IMR-90 (cell line): ENCODE data around the gene PACSIN2. TPM values are rescaled to one million over a fixed set of nuclear protein-coding genes. Genes with fewer than 3 reads are reported as not detected.

Experiments used
- ATAC-seq: fragments of 200-7000 bp; cut with Tn5 transposase; 2 replicates; pipeline ENCODE4 v1.9.1; 2020; ENCODE audit warnings: low read depth, mild to moderate bottlenecking, moderate library complexity
- BruUV-seq: library from RNA; stranded (reverse); fragments of 400-500 nt; replicated peaks from 2 replicates; lab custom pipeline; 2021; lab: Mats Ljungman, UMichigan
- CTCF ChIA-PET: fragments of 300-600 bp; formaldehyde crosslinking; extraction: SDS; loops from one replicate; lab custom pipeline; 2021; ENCODE audit warnings: antibody characterized with exemption; lab: Yijun Ruan, JAX
- POLR2A ChIA-PET: fragments of 300-600 bp; sonication (Branson Sonifier 250); formaldehyde crosslinking; loops from one replicate; lab custom pipeline; 2022; ENCODE audit warnings: antibody characterized with exemption; ENCODE audit not compliant: unreplicated experiment; lab: Charles Lee
- DNase-seq: peaks from one replicate; pipeline ENCODE4 v3.0.0; 2013
- H2AFZ ChIP-seq: replicated peaks from 2 replicates; pipeline ENCODE3; 2013; ENCODE audit warnings: low read length, mild to moderate bottlenecking; ENCODE audit not compliant: poor library complexity
- H2AK5ac ChIP-seq: 2 replicates; pipeline ENCODE4 v1.6.1; 2013; ENCODE audit warnings: low read depth, low read length, inconsistent platforms
- H2AK9ac ChIP-seq: replicated peaks from 2 replicates; pipeline ENCODE3; 2013; ENCODE audit warnings: mild to moderate bottlenecking, low read depth, low read length, moderate library complexity; ENCODE audit not compliant: poor library complexity
- H2BK120ac ChIP-seq: 2 replicates; pipeline ENCODE4 v1.6.1; 2013; ENCODE audit warnings: low read depth, low read length, inconsistent platforms
- H2BK15ac ChIP-seq: 3 replicates; pipeline ENCODE4 v1.6.1; 2013; ENCODE audit warnings: low read depth, low read length, inconsistent platforms
- H2BK20ac ChIP-seq: 2 replicates; pipeline ENCODE4 v1.6.1; 2013; ENCODE audit warnings: low read depth, mild to moderate bottlenecking, inconsistent platforms, low read length, moderate library complexity
- H2BK5ac ChIP-seq: 2 replicates; pipeline ENCODE4 v1.6.1; 2013; ENCODE audit warnings: mild to moderate bottlenecking, low read depth, low read length, inconsistent platforms; ENCODE audit not compliant: poor library complexity, severe bottlenecking
- H3K14ac ChIP-seq: replicated peaks from 2 replicates; pipeline ENCODE4 v1.6.1; 2013; ENCODE audit warnings: low read depth, low read length, inconsistent platforms
- H3K18ac ChIP-seq: 2 replicates; pipeline ENCODE4 v1.6.1; 2013; ENCODE audit warnings: low read depth, low read length, control low read depth
- H3K23ac ChIP-seq: 2 replicates; pipeline ENCODE4 v1.6.1; 2013; ENCODE audit warnings: low read depth, low read length, inconsistent platforms
- H3K27ac ChIP-seq: 2 replicates; pipeline ENCODE4 v1.5.1; 2013; ENCODE audit warnings: mild to moderate bottlenecking, control low read depth, low read length; ENCODE audit not compliant: insufficient read depth
- H3K27me3 ChIP-seq: 2 replicates; pipeline ENCODE4 v1.6.1; 2013; ENCODE audit warnings: low read length; ENCODE audit not compliant: control insufficient read depth, insufficient read depth
- H3K36me3 ChIP-seq: 2 replicates; pipeline ENCODE4 v1.6.1; 2013; ENCODE audit warnings: low read length, mixed read lengths; ENCODE audit not compliant: control insufficient read depth, insufficient read depth
- H3K4ac ChIP-seq: 2 replicates; pipeline ENCODE4 v1.6.1; 2013; ENCODE audit warnings: low read depth, low read length, inconsistent platforms
- H3K4me1 ChIP-seq: 2 replicates; pipeline ENCODE4 v1.6.1; 2013; ENCODE audit warnings: low read length, mixed read lengths; ENCODE audit not compliant: control insufficient read depth, insufficient read depth
- H3K4me2 ChIP-seq: 2 replicates; pipeline ENCODE4 v1.6.1; 2013; ENCODE audit warnings: low read depth, mild to moderate bottlenecking, control low read depth, low read length, moderate library complexity
- H3K4me3 ChIP-seq: 2 replicates; pipeline ENCODE4 v1.5.1; 2013; ENCODE audit warnings: low read depth, mild to moderate bottlenecking, control low read depth, low read length, moderate library complexity; ENCODE audit not compliant: insufficient read depth
- H3K56ac ChIP-seq: 2 replicates; pipeline ENCODE4 v1.6.1; 2013; ENCODE audit warnings: low read length, inconsistent platforms; ENCODE audit not compliant: insufficient read depth; ENCODE audit errors: extremely low read depth
- H3K79me1 ChIP-seq, 2 experiments: 2 replicates each; pipeline ENCODE4 v1.6.1; 2013; ENCODE audit warnings: low read length in 2 of 2, inconsistent platforms in 1 of 2, low read depth in 1 of 2
- H3K9ac ChIP-seq: 2 replicates; pipeline ENCODE4 v1.6.1; 2013; ENCODE audit warnings: low read depth, low read length, control low read depth
- H3K9me1 ChIP-seq: 2 replicates; pipeline ENCODE4 v1.6.1; 2013; ENCODE audit warnings: low read length, inconsistent platforms; ENCODE audit not compliant: insufficient read depth
- H3K9me3 ChIP-seq: 2 replicates; pipeline ENCODE4 v1.6.1; 2013; ENCODE audit warnings: low read length; ENCODE audit not compliant: control insufficient read depth, insufficient read depth
- H4K20me1 ChIP-seq: 2 replicates; pipeline ENCODE4 v1.6.1; 2013; ENCODE audit warnings: low read length, inconsistent platforms; ENCODE audit not compliant: insufficient read depth
- H4K5ac ChIP-seq: 2 replicates; pipeline ENCODE4 v1.6.1; 2013; ENCODE audit warnings: mild to moderate bottlenecking, low read depth, low read length, control low read depth
- H4K8ac ChIP-seq, 2 experiments: 2 replicates each; pipeline ENCODE4 v1.6.1; 2013; ENCODE audit warnings: low read depth in 2 of 2, low read length in 2 of 2, control low read depth in 1 of 2, inconsistent platforms in 1 of 2
- H4K91ac ChIP-seq: 2 replicates; pipeline ENCODE4 v1.6.1; 2013; ENCODE audit warnings: low read depth, low read length, inconsistent platforms; ENCODE audit not compliant: insufficient read depth
- BHLHE40 ChIP-seq: fragments of 150-350 bp; IDR thresholded peaks from 2 replicates; pipeline ENCODE4 v1.6.1; 2016; ENCODE audit warnings: mild to moderate bottlenecking, low read depth, low read length
- CEBPB ChIP-seq: IDR thresholded peaks from 2 replicates; pipeline ENCODE4 v1.6.1; 2012; ENCODE audit warnings: low read depth, low read length, improper control_type of control experiment
- CHD1 ChIP-seq: IDR thresholded peaks from 2 replicates; pipeline ENCODE4 v1.6.1; 2012; ENCODE audit warnings: low read depth, low read length, improper control_type of control experiment
- FOS ChIP-seq: fragments of 150-350 bp; IDR thresholded peaks from 2 replicates; pipeline ENCODE4 v1.6.1; 2016; ENCODE audit warnings: low read depth, low read length
- MAFK ChIP-seq: IDR thresholded peaks from 2 replicates; pipeline ENCODE4 v1.6.1; 2012; ENCODE audit warnings: low read depth, low read length, improper control_type of control experiment
- MAZ ChIP-seq: IDR thresholded peaks from 2 replicates; pipeline ENCODE4 v1.6.1; 2012; ENCODE audit warnings: low read depth, mild to moderate bottlenecking, low read length, improper control_type of control experiment, moderate library complexity, borderline replicate concordance
- MXI1 ChIP-seq: IDR thresholded peaks from 2 replicates; pipeline ENCODE4 v1.6.1; 2012; ENCODE audit warnings: low read depth, mild to moderate bottlenecking, low read length, moderate library complexity, borderline replicate concordance
- NFE2L2 ChIP-seq: fragments of 150-350 bp; IDR thresholded peaks from 2 replicates; pipeline ENCODE4 v1.6.1; 2016; ENCODE audit warnings: low read depth, mild to moderate bottlenecking, low read length
- POLR2A ChIP-seq: IDR thresholded peaks from 2 replicates; pipeline ENCODE4 v1.6.1; 2012; ENCODE audit warnings: mild to moderate bottlenecking, low read depth, low read length
- RAD21 ChIP-seq: IDR thresholded peaks from 2 replicates; pipeline ENCODE4 v1.6.1; 2012; ENCODE audit warnings: low read length, improper control_type of control experiment
- RCOR1 ChIP-seq: IDR thresholded peaks from 2 replicates; pipeline ENCODE4 v1.6.1; 2012; ENCODE audit warnings: mild to moderate bottlenecking, low read length, improper control_type of control experiment; ENCODE audit not compliant: insufficient replicate concordance
- RFX5 ChIP-seq: IDR thresholded peaks from 2 replicates; pipeline ENCODE4 v1.8.0; 2012; ENCODE audit warnings: low read depth, mild to moderate bottlenecking, low read length, moderate library complexity
- SMC3 ChIP-seq: fragments of 150-350 bp; IDR thresholded peaks from 2 replicates; pipeline ENCODE4 v1.6.1; 2016; ENCODE audit warnings: low read depth, mild to moderate bottlenecking, antibody characterized with exemption, low read length, moderate library complexity
- WGBS, 2 experiments: methylation state at CpG; one replicate each; pipeline versions ENCODE4 v1.1.5 to v1.1.7; 2013; ENCODE audit warnings: missing lambda C conversion rate in 2 of 2; ENCODE audit not compliant: insufficient read length in 1 of 2; ENCODE audit errors: extremely low coverage in 2 of 2; 5-methylcytosine and 5-hydroxymethylcytosine counted together
- dilution Hi-C: fragments of 300-500 bp; cut with HindIII; formaldehyde crosslinking; loops from one replicate; pipeline ENCODE4 v1.14.3; 2018; ENCODE audit warnings: low sequenced_read_pairs; ENCODE audit not compliant: unreplicated experiment
- in situ Hi-C: fragments of 300-500 bp; cut with MboI; formaldehyde crosslinking; loops from 3 replicates; pipeline ENCODE4 v1.14.3; 2019; ENCODE audit warnings: low sequenced_read_pairs, inconsistent platforms, mixed read lengths
- intact Hi-C: fragments of 100-400 bp; cut with micrococcal nuclease; formaldehyde crosslinking; loops from 2 replicates; pipeline ENCODE4 v1.10.0; 2022
- polyA plus RNA-seq, 3 experiments: library from polyadenylated mRNA; depleted of rRNA; stranded (reverse); fragments of >200 nt; gene quantifications; 2 replicates each; pipeline ENCODE4 v1.2.3, GENCODE V29; 2012; ENCODE audit warnings: low replicate concordance in 1 of 3
- total RNA-seq: library from RNA; depleted of rRNA; stranded (reverse); fragments of >200 nt; gene quantifications from 2 replicates; pipeline ENCODE4 v1.2.3, GENCODE V29; 2012
- TF ChIP-seq, protein P1 (sequence below): fragments of 150-350 bp; IDR thresholded peaks from 2 replicates; pipeline ENCODE4 v1.6.1; 2016; ENCODE audit warnings: low read depth, mild to moderate bottlenecking, low read length, moderate library complexity, borderline replicate concordance
- TF ChIP-seq, protein P2 (sequence below): conservative IDR thresholded peaks from 2 replicates; pipeline ENCODE4 v1.5.1; 2012; ENCODE audit warnings: mild to moderate bottlenecking, low read depth, low read length, improper control_type of control experiment
- TF ChIP-seq, protein P3 (sequence below): fragments of 150-350 bp; IDR thresholded peaks from 2 replicates; pipeline ENCODE4 v1.6.1; 2017; ENCODE audit warnings: mild to moderate bottlenecking, antibody characterized with exemption, low read length, low read depth

The PACSIN2 gene
- total and polyA plus RNA-seq, 2 of the 4 experiments (the other 2 are of a cell fraction) = 85.0 to 118 TPM

DNA sequence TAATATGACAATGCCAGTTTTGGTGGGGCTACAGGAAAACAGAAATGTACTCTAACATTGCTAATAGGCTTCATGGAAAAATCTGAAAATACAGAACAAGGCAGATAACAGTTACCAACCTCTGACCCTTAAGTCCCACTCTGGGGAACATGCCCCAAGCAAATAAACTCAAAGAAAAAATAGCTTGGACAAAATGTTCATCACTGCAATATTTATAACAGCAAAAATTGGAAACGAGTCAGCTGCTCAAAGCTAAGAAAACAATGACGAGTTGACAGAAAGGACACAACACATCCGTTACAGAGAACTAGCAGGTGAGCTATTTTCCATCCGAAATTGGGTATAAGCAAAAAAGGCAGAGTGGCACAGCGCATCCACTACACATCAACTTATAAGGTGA, 70.5 kb downstream of the PACSIN2 start:
- in situ Hi-C loops (no loop called here), intact Hi-C loops (no loop called here), dilution Hi-C loops (no loop called here)
- ATAC-seq (no peak), DNase-seq (no peak)
- Histone ChIP-seq H3K9me1 (peaks cover 40% of the 10 kb centered on the region), H2AFZ (no peak overlapping the region), H3K14ac (no peak overlapping the region; the same call in 1 of the 2 replicates), H3K4me1 (peaks cover 22% of the 10 kb centered on the region), H3K27ac (no peak overlapping the region), H3K56ac (no peak overlapping the region), H4K91ac (no peak overlapping the region), H3K36me3 (no peaks in the 10 kb centered on the region; the same call in 1 of the 2 replicates), H2BK5ac (no peak overlapping the region), H3K4me3 (no peak overlapping the region), H3K79me1 (peaks cover 42 to 89% of the 10 kb centered on the region in 2 experiments), H2BK15ac (no peak overlapping the region), H3K27me3 (no peaks in the 10 kb centered on the region), H3K23ac (no peak overlapping the region), H3K9ac (no peak overlapping the region), H2BK20ac (no peak overlapping the region), H2AK9ac (no peak overlapping the region), H3K4ac (no peak overlapping the region), H4K5ac (no peak overlapping the region), H2BK120ac (no peak overlapping the region), H2AK5ac (no peak overlapping the region), H4K8ac (no peak overlapping the region), H3K4me2 (no peak overlapping the region), H3K18ac (no peak overlapping the region), H4K20me1 (peaks cover 66% of the 10 kb centered on the region), H3K9me3 (no peaks in the 10 kb centered on the region)
- no CpG with 5 or more reads among the region's 5 CpGs for WGBS, 2 experiments
- CTCF ChIA-PET = interaction anchor here (1.2 kb wide), 1 partner anchor 76 kb away, joined by 3 read pairs; no protein-coding TSS in a partner anchor
- POLR2A ChIA-PET = no interaction called here
- no peak for TF ChIP-seq CHD1
- TF ChIP-seq BHLHE40 = no peak
- TF ChIP-seq, protein P1, sequence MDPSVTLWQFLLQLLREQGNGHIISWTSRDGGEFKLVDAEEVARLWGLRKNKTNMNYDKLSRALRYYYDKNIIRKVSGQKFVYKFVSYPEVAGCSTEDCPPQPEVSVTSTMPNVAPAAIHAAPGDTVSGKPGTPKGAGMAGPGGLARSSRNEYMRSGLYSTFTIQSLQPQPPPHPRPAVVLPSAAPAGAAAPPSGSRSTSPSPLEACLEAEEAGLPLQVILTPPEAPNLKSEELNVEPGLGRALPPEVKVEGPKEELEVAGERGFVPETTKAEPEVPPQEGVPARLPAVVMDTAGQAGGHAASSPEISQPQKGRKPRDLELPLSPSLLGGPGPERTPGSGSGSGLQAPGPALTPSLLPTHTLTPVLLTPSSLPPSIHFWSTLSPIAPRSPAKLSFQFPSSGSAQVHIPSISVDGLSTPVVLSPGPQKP = no peak
- TF ChIP-seq MAFK = no peak
- no peak for TF ChIP-seq MAZ
- no peak for TF ChIP-seq RFX5
- TF ChIP-seq RAD21 = no peak
- TF ChIP-seq CEBPB = no peak
- no peak for TF ChIP-seq NFE2L2
- TF ChIP-seq FOS = no peak
- TF ChIP-seq POLR2A = no peak
- no peak for TF ChIP-seq MXI1
- no peak for TF ChIP-seq SMC3
- TF ChIP-seq, protein P2, sequence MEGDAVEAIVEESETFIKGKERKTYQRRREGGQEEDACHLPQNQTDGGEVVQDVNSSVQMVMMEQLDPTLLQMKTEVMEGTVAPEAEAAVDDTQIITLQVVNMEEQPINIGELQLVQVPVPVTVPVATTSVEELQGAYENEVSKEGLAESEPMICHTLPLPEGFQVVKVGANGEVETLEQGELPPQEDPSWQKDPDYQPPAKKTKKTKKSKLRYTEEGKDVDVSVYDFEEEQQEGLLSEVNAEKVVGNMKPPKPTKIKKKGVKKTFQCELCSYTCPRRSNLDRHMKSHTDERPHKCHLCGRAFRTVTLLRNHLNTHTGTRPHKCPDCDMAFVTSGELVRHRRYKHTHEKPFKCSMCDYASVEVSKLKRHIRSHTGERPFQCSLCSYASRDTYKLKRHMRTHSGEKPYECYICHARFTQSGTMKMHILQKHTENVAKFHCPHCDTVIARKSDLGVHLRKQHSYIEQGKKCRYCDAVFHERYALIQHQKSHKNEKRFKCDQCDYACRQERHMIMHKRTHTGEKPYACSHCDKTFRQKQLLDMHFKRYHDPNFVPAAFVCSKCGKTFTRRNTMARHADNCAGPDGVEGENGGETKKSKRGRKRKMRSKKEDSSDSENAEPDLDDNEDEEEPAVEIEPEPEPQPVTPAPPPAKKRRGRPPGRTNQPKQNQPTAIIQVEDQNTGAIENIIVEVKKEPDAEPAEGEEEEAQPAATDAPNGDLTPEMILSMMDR = no peak
- TF ChIP-seq, protein P3, sequence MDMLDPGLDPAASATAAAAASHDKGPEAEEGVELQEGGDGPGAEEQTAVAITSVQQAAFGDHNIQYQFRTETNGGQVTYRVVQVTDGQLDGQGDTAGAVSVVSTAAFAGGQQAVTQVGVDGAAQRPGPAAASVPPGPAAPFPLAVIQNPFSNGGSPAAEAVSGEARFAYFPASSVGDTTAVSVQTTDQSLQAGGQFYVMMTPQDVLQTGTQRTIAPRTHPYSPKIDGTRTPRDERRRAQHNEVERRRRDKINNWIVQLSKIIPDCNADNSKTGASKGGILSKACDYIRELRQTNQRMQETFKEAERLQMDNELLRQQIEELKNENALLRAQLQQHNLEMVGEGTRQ = no peak
- TF ChIP-seq RCOR1 = no peak
- no TSS peak for BruUV-seq
